NAMALWA (cell line): ENCODE measurements around the gene MIPOL1.

Experiments used
- DNase-seq: peaks from one replicate; pipeline ENCODE4 v3.0.0-alpha.2; 2015; ENCODE audit warnings: low spot score

The MIPOL1 gene

GRCh38 chr14:37597914-37598746, 400.4 kb downstream of the MIPOL1 start:
- no peak for DNase-seq

GRCh38 chr14:37598747-37599506, 401.2 kb downstream of the MIPOL1 start:
- DNase-seq = no peak

- no peak for DNase-seq
Observed at GRCh38 chr14:37599507-37600368, 402.0 kb downstream of the MIPOL1 start.

- no peak for DNase-seq
Observed at GRCh38 chr14:37600880-37601741, 403.4 kb downstream of the MIPOL1 start.

- DNase-seq = no peak
Observed at GRCh38 chr14:37601865-37602264, 404.1 kb downstream of the MIPOL1 start.
